HCT116 (cell line): Measurements from ENCODE around the gene NR2F1-AS1. TPM values are rescaled to one million over a fixed set of nuclear protein-coding genes. Genes with fewer than 3 reads are reported as not detected.

Source experiments
- ATAC-seq: fragments of 200-7000 bp; cut with Tn5 transposase; 2 replicates; pipeline ENCODE4 v1.9.1; 2020; ENCODE audit warnings: mild to moderate bottlenecking, moderate library complexity
- BruUV-seq: library from RNA; stranded (reverse); fragments of 400-500 nt; replicated peaks from 2 replicates; lab custom pipeline; 2021; lab: Mats Ljungman, UMichigan
- CTCF ChIA-PET: fragments of 300-600 bp; sonication (Branson Sonifier 250); formaldehyde crosslinking; loops from one replicate; lab custom pipeline; 2021; ENCODE audit warnings: antibody characterized with exemption; lab: Charles Lee
- POLR2A ChIA-PET: fragments of 300-600, 350-600 bp; sonication (Branson Sonifier 250); formaldehyde crosslinking; loops from one replicate; lab custom pipeline; 2021; ENCODE audit warnings: antibody characterized with exemption; lab: Charles Lee
- RAD21 ChIA-PET, 2 experiments: fragments of 300-600 bp; sonication (Branson Sonifier 250); formaldehyde crosslinking; loops; one replicate each; lab custom pipeline; 2023; ENCODE audit warnings: low total read pairs in 2 of 2; ENCODE audit not compliant: uncharacterized antibody in 2 of 2, unreplicated experiment in 2 of 2, low non-redundant PET in 1 of 2; lab: Charles Lee
- DNase-seq: peaks from one replicate; pipeline ENCODE4 v3.0.0-alpha.2; 2010; ENCODE audit warnings: low read depth, low spot score
- H2AFZ ChIP-seq: fragments of 200-600 bp; shearing (Covaris generic), sonication (generic); 2 replicates; pipeline ENCODE4 v1.6.1; 2017; ENCODE audit warnings: low read depth, mixed run types, mixed read lengths, antibody characterized with exemption, low read length; ENCODE audit not compliant: poor library complexity, severe bottlenecking
- H3K27ac ChIP-seq: 2 replicates; pipeline ENCODE4 v1.5.1; 2012; ENCODE audit warnings: low read depth, low read length
- H3K27me3 ChIP-seq: fragments of 200-600 bp; sonication (generic); 2 replicates; pipeline ENCODE4 v1.6.1; 2016; ENCODE audit warnings: mixed run types, low read length, mixed read lengths; ENCODE audit not compliant: insufficient read depth
- H3K36me3 ChIP-seq, 2 experiments: fragments of 200-500 bp in 1 of 2; fragments of 200-600 bp in 1 of 2; sonication (Bioruptor generic) in 1 of 2; sonication (generic) in 1 of 2; 2 replicates each; pipeline versions ENCODE4 v1.5.1 to v1.6.1; 2014 to 2016; ENCODE audit warnings: low read length in 2 of 2, inconsistent platforms in 1 of 2, mixed read lengths in 1 of 2, mixed run types in 1 of 2; ENCODE audit not compliant: insufficient read depth in 2 of 2, control insufficient read depth in 1 of 2
- H3K4me1 ChIP-seq, 2 experiments: fragments of 200-600 bp in 1 of 2; sonication (generic) in 1 of 2; 2 replicates each; pipeline versions ENCODE4 v1.5.1 to v1.6.1; 2012 to 2017; ENCODE audit warnings: low read length in 2 of 2, inconsistent platforms in 1 of 2, mild to moderate bottlenecking in 1 of 2, mixed read lengths in 1 of 2, mixed run types in 1 of 2, moderate library complexity in 1 of 2; ENCODE audit not compliant: insufficient read depth in 2 of 2, control insufficient read depth in 1 of 2
- H3K4me2 ChIP-seq: fragments of 200-600 bp; sonication (generic); 2 replicates; pipeline ENCODE4 v1.6.1; 2017; ENCODE audit warnings: mixed run types, low read length, mixed read lengths
- H3K4me3 ChIP-seq, 2 experiments: fragments of 200-600 bp in 1 of 2; sonication (generic) in 1 of 2; replicated peaks in 1 of 2; 2 replicates each; pipeline ENCODE4 v1.5.1; 2011 to 2016; ENCODE audit warnings: low read length in 2 of 2, control low read depth in 1 of 2, low read depth in 1 of 2, mild to moderate bottlenecking in 1 of 2, mixed read lengths in 1 of 2, mixed run types in 1 of 2
- H3K79me2 ChIP-seq: fragments of 200-600 bp; sonication (generic); 2 replicates; pipeline ENCODE4 v1.6.1; 2017; ENCODE audit warnings: mild to moderate bottlenecking, mixed run types, low read length, moderate library complexity, mixed read lengths; ENCODE audit not compliant: insufficient read depth
- H3K9ac ChIP-seq: fragments of 200-600 bp; sonication (generic); 2 replicates; pipeline ENCODE4 v1.6.1; 2016; ENCODE audit warnings: low read length, mixed read lengths
- H3K9me2 ChIP-seq: fragments of 200-600 bp; sonication (generic), shearing (Covaris generic); 2 replicates; pipeline ENCODE4 v1.6.1; 2017; ENCODE audit warnings: mixed run types, mild to moderate bottlenecking, moderate library complexity; ENCODE audit not compliant: insufficient read depth
- H3K9me3 ChIP-seq, 2 experiments: fragments of 200-500 bp in 1 of 2; fragments of 200-600 bp in 1 of 2; sonication (Bioruptor generic) in 1 of 2; sonication (generic) in 1 of 2; 2 replicates each; pipeline ENCODE4 v1.6.1; 2014 to 2017; ENCODE audit warnings: low read length in 2 of 2, mixed read lengths in 2 of 2, inconsistent platforms in 1 of 2, low read depth in 1 of 2, mild to moderate bottlenecking in 1 of 2, mixed run types in 1 of 2, moderate library complexity in 1 of 2; ENCODE audit not compliant: control insufficient read depth in 1 of 2, insufficient read depth in 1 of 2
- H4K20me1 ChIP-seq: fragments of 200-600 bp; sonication (generic), shearing (Covaris generic); 2 replicates; pipeline ENCODE4 v1.6.1; 2017; ENCODE audit warnings: mixed run types, mild to moderate bottlenecking, moderate library complexity; ENCODE audit not compliant: insufficient read depth
- EGR1 ChIP-seq: IDR thresholded peaks from 2 replicates; pipeline ENCODE4 v1.6.1; 2012; ENCODE audit warnings: low read depth
- ELF1 ChIP-seq: IDR thresholded peaks from 2 replicates; pipeline ENCODE4 v1.6.1; 2012; ENCODE audit warnings: low read depth, borderline replicate concordance
- EZH2 ChIP-seq: fragments of 200-600 bp; sonication (generic); IDR thresholded peaks from 2 replicates; pipeline ENCODE4 v1.6.1; 2017; ENCODE audit warnings: antibody characterized with exemption, mixed run types
- EZH2phosphoT487 ChIP-seq: fragments of 200-600 bp; IDR thresholded peaks from 2 replicates; pipeline ENCODE4 v1.6.1; 2018; ENCODE audit warnings: antibody characterized with exemption, borderline replicate concordance
- JUND ChIP-seq: IDR thresholded peaks from 2 replicates; pipeline ENCODE4 v1.6.1; 2012
- POLR2A ChIP-seq: IDR thresholded peaks from 2 replicates; pipeline ENCODE4 v1.7.0; 2011; ENCODE audit warnings: borderline replicate concordance; ENCODE audit not compliant: insufficient read depth, insufficient read length; ENCODE audit errors: extremely low read depth
- SP1 ChIP-seq: IDR thresholded peaks from 2 replicates; pipeline ENCODE4 v1.6.1; 2012; ENCODE audit warnings: low read depth
- SRF ChIP-seq: IDR thresholded peaks from 2 replicates; pipeline ENCODE4 v1.6.1; 2012; ENCODE audit warnings: low read depth
- TCF7L2 ChIP-seq: IDR thresholded peaks from 2 replicates; pipeline ENCODE4 v1.7.0; 2011; ENCODE audit warnings: borderline replicate concordance, inconsistent platforms; ENCODE audit not compliant: insufficient read depth, insufficient read length; ENCODE audit errors: extremely low read depth
- YY1 ChIP-seq: IDR thresholded peaks from 2 replicates; pipeline ENCODE4 v1.6.1; 2011; ENCODE audit warnings: low read length, low read depth, moderate library complexity, mild to moderate bottlenecking; ENCODE audit not compliant: insufficient replicate concordance; ENCODE audit errors: extremely low read depth
- ZNF274 ChIP-seq: fragments of 200-500 bp; sonication (Bioruptor generic); IDR thresholded peaks from 2 replicates; pipeline ENCODE4 v1.6.1; 2014; ENCODE audit warnings: mild to moderate bottlenecking, low read depth, low read length, inconsistent platforms
- intact Hi-C: fragments of 100-400 bp; cut with micrococcal nuclease; formaldehyde crosslinking; loops from 2 replicates; pipeline ENCODE4 v1.10.0; 2022
- total RNA-seq: library from RNA; stranded (reverse); gene quantifications from one replicate; pipeline ENCODE4 v1.2.1, GENCODE V29; 2021; ENCODE audit not compliant: unreplicated experiment
- TF ChIP-seq, protein P1 (sequence below): IDR thresholded peaks from 2 replicates; pipeline ENCODE4 v1.6.1; 2011; ENCODE audit warnings: mild to moderate bottlenecking, low read length, moderate library complexity; ENCODE audit not compliant: insufficient replicate concordance; ENCODE audit errors: extremely low read depth
- TF ChIP-seq, protein P2 (sequence below): IDR thresholded peaks from 2 replicates; pipeline ENCODE4 v1.6.1; 2012

NR2F1-AS1 gene
- total RNA-seq, 1 experiment from 2014 or later = 20.1 TPM

DNA sequence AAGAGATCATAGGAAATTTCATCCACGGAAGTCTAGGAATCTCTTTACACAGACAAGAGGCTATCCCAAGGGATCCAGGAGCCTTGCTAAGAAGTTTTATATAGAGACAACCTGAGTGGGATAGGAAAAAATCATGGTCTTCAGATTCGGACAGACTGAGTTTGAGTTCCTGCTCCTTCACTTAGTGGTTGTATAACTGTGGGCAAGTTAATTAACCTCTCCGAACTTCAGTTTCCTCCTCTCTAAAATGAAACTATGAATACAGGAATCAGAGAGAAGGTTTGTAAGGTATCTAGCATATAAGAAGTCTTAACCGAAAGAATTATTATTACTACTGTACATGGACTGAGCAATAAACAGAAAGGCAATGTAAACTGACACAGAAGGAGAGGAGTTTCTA lies 35.1 kb downstream of the NR2F1-AS1 start:
- Histone ChIP-seq H3K27me3 (no peaks in the 10 kb centered on the region), H3K9ac (no peak overlapping the region), H3K36me3 (no peaks in the 10 kb centered on the region; a peak in 2 of 4 replicates), H3K4me1 (no peaks in the 10 kb centered on the region), H3K4me3 (no peak overlapping the region), H3K79me2 (no peaks in the 10 kb centered on the region), H3K9me3 (no peaks in the 10 kb centered on the region), H4K20me1 (no peaks in the 10 kb centered on the region), H3K4me2 (no peak overlapping the region), H3K27ac (no peak overlapping the region), H2AFZ (no peak overlapping the region), H3K9me2 (no peaks in the 10 kb centered on the region)
- BruUV-seq = no TSS peak
- DNase-seq (no peak), ATAC-seq (no peak)
- RAD21 ChIA-PET = no interaction called here
- TF ChIP-seq YY1 = no peak
- no peak for TF ChIP-seq SRF
- TF ChIP-seq SP1 = no peak
- TF ChIP-seq EGR1 = no peak
- TF ChIP-seq TCF7L2 = no peak
- no peak for TF ChIP-seq JUND
- no peak for TF ChIP-seq ELF1
- TF ChIP-seq EZH2phosphoT487 = no peak
- TF ChIP-seq, protein P1, sequence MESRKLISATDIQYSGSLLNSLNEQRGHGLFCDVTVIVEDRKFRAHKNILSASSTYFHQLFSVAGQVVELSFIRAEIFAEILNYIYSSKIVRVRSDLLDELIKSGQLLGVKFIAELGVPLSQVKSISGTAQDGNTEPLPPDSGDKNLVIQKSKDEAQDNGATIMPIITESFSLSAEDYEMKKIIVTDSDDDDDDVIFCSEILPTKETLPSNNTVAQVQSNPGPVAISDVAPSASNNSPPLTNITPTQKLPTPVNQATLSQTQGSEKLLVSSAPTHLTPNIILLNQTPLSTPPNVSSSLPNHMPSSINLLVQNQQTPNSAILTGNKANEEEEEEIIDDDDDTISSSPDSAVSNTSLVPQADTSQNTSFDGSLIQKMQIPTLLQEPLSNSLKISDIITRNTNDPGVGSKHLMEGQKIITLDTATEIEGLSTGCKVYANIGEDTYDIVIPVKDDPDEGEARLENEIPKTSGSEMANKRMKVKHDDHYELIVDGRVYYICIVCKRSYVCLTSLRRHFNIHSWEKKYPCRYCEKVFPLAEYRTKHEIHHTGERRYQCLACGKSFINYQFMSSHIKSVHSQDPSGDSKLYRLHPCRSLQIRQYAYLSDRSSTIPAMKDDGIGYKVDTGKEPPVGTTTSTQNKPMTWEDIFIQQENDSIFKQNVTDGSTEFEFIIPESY = no peak
- TF ChIP-seq EZH2 = no peak
- no peak for TF ChIP-seq ZNF274
- TF ChIP-seq POLR2A = no peak
- TF ChIP-seq, protein P2, sequence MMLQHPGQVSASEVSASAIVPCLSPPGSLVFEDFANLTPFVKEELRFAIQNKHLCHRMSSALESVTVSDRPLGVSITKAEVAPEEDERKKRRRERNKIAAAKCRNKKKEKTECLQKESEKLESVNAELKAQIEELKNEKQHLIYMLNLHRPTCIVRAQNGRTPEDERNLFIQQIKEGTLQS = no peak
- CTCF ChIA-PET = no interaction called here
- POLR2A ChIA-PET = no interaction called here
- intact Hi-C loops = no loop called here
